Measurements from ENCODE around the gene PHF19.

PHF19 gene

GRCh38 chr9:120876842-120877240 is at the start of gene PHF19:
Gene PHF19 (minus strand): TSS chr9:120877188. CDS start chr9:120874741, 2,447 bp downstream.
- H3K4me3 ChIP-seq (ENCODE audit: low read depth, low read length), result peak within 1 kb of the TSS; percentile 70
- no peak for DNase-seq (ENCODE audit: low read depth)
- peak; percentile 11 for TF ChIP-seq CTCF (IDR thresholded peaks at IDR 0.05; ENCODE audit: low read depth, low read length, missing control alignments)

- peak within 1 kb of the TSS; percentile 80 for H3K4me3 ChIP-seq (ENCODE audit: low read depth, low read length)
- no peak for TF ChIP-seq CTCF (IDR thresholded peaks at IDR 0.05; ENCODE audit: low read depth, low read length, missing control alignments)
- no peak for DNase-seq (ENCODE audit: low read depth)
These were observed 49.5 kb upstream of the PHF19 start, which contains the start of gene TRAF1 for GRCh38 chr9:120926397-120926928. Gene TRAF1 (minus strand): TSS chr9:120926796. CDS start chr9:120926075, 721 bp downstream.

GRCh38 chr9:120925535-120926396 is 48.8 kb upstream of the PHF19 start:
- no peak for TF ChIP-seq CTCF (IDR thresholded peaks at IDR 0.05; ENCODE audit: low read depth, low read length, missing control alignments)
- peak; percentile 78 for DNase-seq (ENCODE audit: low read depth)
- peak overlapping the region; percentile 80 for H3K4me3 ChIP-seq (ENCODE audit: low read depth, low read length)

GRCh38 chr9:120924698-120925534 is 47.9 kb upstream of the PHF19 start:
- TF ChIP-seq CTCF (IDR thresholded peaks at IDR 0.05; ENCODE audit: low read depth, low read length, missing control alignments), result no peak
- H3K4me3 ChIP-seq (ENCODE audit: low read depth, low read length), result peak overlapping the region; percentile 80
- DNase-seq (ENCODE audit: low read depth), result no peak

- peak overlapping the region; percentile 80 for H3K4me3 ChIP-seq (ENCODE audit: low read depth, low read length)
- no peak for DNase-seq (ENCODE audit: low read depth)
- no peak for TF ChIP-seq CTCF (IDR thresholded peaks at IDR 0.05; ENCODE audit: low read depth, low read length, missing control alignments)
These were observed 46.8 kb upstream of the PHF19 start for GRCh38 chr9:120923620-120924328.

- DNase-seq (ENCODE audit: low read depth), result no peak
- no peak for TF ChIP-seq CTCF (IDR thresholded peaks at IDR 0.05; ENCODE audit: low read depth, low read length, missing control alignments)
- H3K4me3 ChIP-seq (ENCODE audit: low read depth, low read length), result peak overlapping the region; percentile 80
These were observed 45.6 kb upstream of the PHF19 start for GRCh38 chr9:120922404-120923195.
